Measurements from ENCODE around the gene CKMT2.

DNA sequence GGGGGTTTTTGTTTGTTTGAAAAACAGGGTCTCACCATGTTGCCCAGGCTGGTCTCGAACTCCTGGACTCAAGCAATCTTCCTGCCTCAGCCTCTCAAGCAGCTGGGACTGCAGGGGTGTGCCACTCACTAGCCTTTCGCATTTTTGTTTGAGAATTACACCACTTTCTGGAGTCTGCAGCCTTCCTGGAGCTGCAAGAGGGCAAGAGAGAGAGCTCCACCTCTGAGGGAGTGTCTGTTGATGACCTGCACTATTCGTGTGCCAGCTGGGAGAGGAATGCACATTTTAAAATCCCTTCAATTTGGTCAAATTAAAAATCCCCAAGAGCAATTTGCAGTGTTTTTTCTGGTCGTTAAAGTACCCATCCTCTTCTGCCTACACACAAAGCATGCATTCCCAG, 5.0 kb upstream of the CKMT2 start:
- TF ChIP-seq CTCF (IDR thresholded peaks at IDR 0.05), result no peak
- TF ChIP-seq POLR2A (IDR thresholded peaks at IDR 0.05), result no peak
- no peak for TF ChIP-seq EP300 (IDR thresholded peaks at IDR 0.05)

Data from ovary (tissue), 3 donors.